MM.1S (cell line): ENCODE data around the gene NBEA.

Experiments used
- DNase-seq: peaks from one replicate; pipeline ENCODE4 v3.0.0-alpha.2; 2015
- H2AFZ ChIP-seq: fragments of 300-600 bp; sonication (generic); 2 replicates; pipeline ENCODE4 v1.6.0; 2016; ENCODE audit warnings: antibody characterized with exemption, low read length
- H3F3A ChIP-seq: fragments of 300-600 bp; sonication (generic); 2 replicates; pipeline ENCODE4 v1.6.1; 2016; ENCODE audit warnings: mild to moderate bottlenecking, antibody characterized with exemption, low read length, moderate library complexity, mixed read lengths; ENCODE audit not compliant: insufficient read depth
- H3K27ac ChIP-seq: fragments of 300-600 bp; sonication (generic); 2 replicates; pipeline ENCODE4 v1.5.1; 2016; ENCODE audit warnings: mild to moderate bottlenecking, low read length
- H3K27me3 ChIP-seq: fragments of 300-600 bp; sonication (generic); replicated peaks from 2 replicates; pipeline ENCODE4 v1.6.0; 2016; ENCODE audit warnings: low read length; ENCODE audit not compliant: insufficient read depth
- H3K36me3 ChIP-seq: fragments of 300-600 bp; sonication (generic); replicated peaks from 2 replicates; pipeline ENCODE4 v1.6.1; 2016; ENCODE audit warnings: mild to moderate bottlenecking, low read length, mixed read lengths; ENCODE audit not compliant: insufficient read depth
- H3K4me1 ChIP-seq: fragments of 300-600 bp; sonication (generic); 2 replicates; pipeline ENCODE4 v1.6.1; 2016; ENCODE audit warnings: low read length, mixed read lengths
- H3K4me2 ChIP-seq: fragments of 300-600 bp; sonication (generic); 2 replicates; pipeline ENCODE4 v1.6.0; 2016; ENCODE audit warnings: low read depth, low read length
- H3K4me3 ChIP-seq: fragments of 300-600 bp; sonication (generic); 2 replicates; pipeline ENCODE4 v1.5.1; 2016; ENCODE audit warnings: low read length, mixed read lengths
- H3K79me2 ChIP-seq: fragments of 300-600 bp; sonication (generic); 2 replicates; pipeline ENCODE4 v1.6.1; 2016; ENCODE audit warnings: mixed run types, low read length, mixed read lengths
- H3K9ac ChIP-seq: fragments of 300-600 bp; sonication (generic); 2 replicates; pipeline ENCODE4 v1.6.1; 2016; ENCODE audit warnings: low read length, mixed read lengths
- H3K9me2 ChIP-seq: fragments of 300-600 bp; sonication (generic); replicated peaks from 2 replicates; pipeline ENCODE4 v1.6.1; 2016; ENCODE audit warnings: mild to moderate bottlenecking, low read length, mixed read lengths; ENCODE audit not compliant: insufficient read depth
- H3K9me3 ChIP-seq: fragments of 300-600 bp; sonication (generic); replicated peaks from 2 replicates; pipeline ENCODE4 v1.6.1; 2016; ENCODE audit warnings: mild to moderate bottlenecking, low read length, mixed read lengths; ENCODE audit not compliant: insufficient read depth
- H4K20me1 ChIP-seq: fragments of 300-600 bp; sonication (generic); 2 replicates; pipeline ENCODE4 v1.6.1; 2016; ENCODE audit warnings: mild to moderate bottlenecking, low read length, moderate library complexity, mixed read lengths; ENCODE audit not compliant: insufficient read depth
- CTCF ChIP-seq: fragments of 300-600 bp; sonication (generic); IDR thresholded peaks from 2 replicates; pipeline ENCODE4 v1.5.1; 2016; ENCODE audit warnings: antibody characterized with exemption, low read length, mixed read lengths
- EZH2 ChIP-seq: fragments of 300-600 bp; sonication (generic); optimal IDR thresholded peaks from 2 replicates; pipeline ENCODE3; 2017; ENCODE audit warnings: low read depth, mild to moderate bottlenecking, antibody characterized with exemption, low read length, mixed read lengths
- EZH2phosphoT487 ChIP-seq: fragments of 300-600 bp; sonication (generic); IDR thresholded peaks from 2 replicates; pipeline ENCODE4 v1.6.1; 2018; ENCODE audit warnings: antibody characterized with exemption, low read length

NBEA gene

GRCh38 chr13:35332134-35332533, 390.1 kb downstream of the NBEA start:
- no peak overlapping the region for H3K27ac ChIP-seq
- H3K9ac ChIP-seq, result no peak overlapping the region
- no peaks in the 10 kb centered on the region for H3F3A ChIP-seq
- no peak for DNase-seq
- H2AFZ ChIP-seq, result no peak overlapping the region
- no peak overlapping the region for H3K4me3 ChIP-seq
- H3K36me3 ChIP-seq, result no peaks in the 10 kb centered on the region
- H3K4me1 ChIP-seq, result no peaks in the 10 kb centered on the region
- no peaks in the 10 kb centered on the region for H3K9me2 ChIP-seq
- H3K4me2 ChIP-seq, result no peak overlapping the region
- no peaks in the 10 kb centered on the region for H3K79me2 ChIP-seq
- no peaks in the 10 kb centered on the region for H3K9me3 ChIP-seq
- no peaks in the 10 kb centered on the region for H4K20me1 ChIP-seq
- TF ChIP-seq EZH2phosphoT487 (no peak), EZH2 (no peak), CTCF (no peak)
- no peaks in the 10 kb centered on the region for H3K27me3 ChIP-seq

- Histone ChIP-seq H3F3A (no peaks in the 10 kb centered on the region), H3K9me2 (no peaks in the 10 kb centered on the region), H3K36me3 (no peaks in the 10 kb centered on the region), H4K20me1 (no peaks in the 10 kb centered on the region), H3K9ac (no peak overlapping the region), H2AFZ (no peak overlapping the region), H3K4me3 (no peak overlapping the region), H3K27me3 (no peaks in the 10 kb centered on the region), H3K4me1 (no peaks in the 10 kb centered on the region), H3K4me2 (no peak overlapping the region), H3K9me3 (no peaks in the 10 kb centered on the region), H3K27ac (no peak overlapping the region), H3K79me2 (no peaks in the 10 kb centered on the region)
- no peak for TF ChIP-seq EZH2phosphoT487
- no peak for TF ChIP-seq EZH2
- no peak for TF ChIP-seq CTCF
- no peak for DNase-seq
These were observed 391.1 kb downstream of the NBEA start for GRCh38 chr13:35333157-35333556.

- Histone ChIP-seq H3F3A (no peaks in the 10 kb centered on the region), H3K4me2 (no peak overlapping the region), H3K9me2 (no peaks in the 10 kb centered on the region), H3K9me3 (no peaks in the 10 kb centered on the region), H3K27me3 (no peaks in the 10 kb centered on the region), H4K20me1 (no peaks in the 10 kb centered on the region), H3K36me3 (no peaks in the 10 kb centered on the region), H3K27ac (no peak overlapping the region), H3K4me1 (no peaks in the 10 kb centered on the region), H3K79me2 (no peaks in the 10 kb centered on the region), H2AFZ (no peak overlapping the region), H3K4me3 (no peak overlapping the region), H3K9ac (no peak overlapping the region)
- TF ChIP-seq CTCF (no peak), EZH2phosphoT487 (no peak), EZH2 (no peak)
- DNase-seq, result no peak
These were observed 400.4 kb downstream of the NBEA start for GRCh38 chr13:35342440-35342839.
